GM23338 (cell line): ENCODE data around the gene TLR7. TPM values are rescaled to one million over a fixed set of nuclear protein-coding genes. Genes with fewer than 3 reads are reported as not detected.

Experiments used
- ATAC-seq: fragments of 200-7000 bp; cut with Tn5 transposase; 3 replicates; pipeline ENCODE4 v1.9.1; 2020
- DNase-seq: peaks from one replicate; pipeline ENCODE4 v3.0.0-alpha.2; 2015; ENCODE audit warnings: low spot score
- H2AFZ ChIP-seq: fragments of 200-600 bp; sonication (generic); 2 replicates; pipeline ENCODE4 v1.8.0; 2016; ENCODE audit warnings: antibody characterized with exemption, mild to moderate bottlenecking, moderate library complexity
- H3F3A ChIP-seq: fragments of 200-600 bp; sonication (generic); replicated peaks from 2 replicates; pipeline ENCODE4 v1.8.0; 2017; ENCODE audit warnings: antibody characterized with exemption, mixed run types, low read depth
- H3K27ac ChIP-seq: fragments of 200-600 bp; sonication (generic); 2 replicates; pipeline ENCODE4 v1.6.1; 2016; ENCODE audit warnings: low read depth
- H3K27me3 ChIP-seq: fragments of 200-600 bp; sonication (generic); 2 replicates; pipeline ENCODE4 v1.8.0; 2016; ENCODE audit warnings: mild to moderate bottlenecking, mixed run types, moderate library complexity; ENCODE audit not compliant: insufficient read depth
- H3K36me3 ChIP-seq: fragments of 200-600 bp; sonication (generic); 2 replicates; pipeline ENCODE4 v1.8.0; 2016; ENCODE audit warnings: mild to moderate bottlenecking; ENCODE audit not compliant: insufficient read depth
- H3K4me1 ChIP-seq: fragments of 200-600 bp; sonication (generic); 2 replicates; pipeline ENCODE4 v1.8.0; 2016; ENCODE audit warnings: mild to moderate bottlenecking, moderate library complexity; ENCODE audit not compliant: insufficient read depth
- H3K4me2 ChIP-seq: fragments of 200-600 bp; sonication (generic); 2 replicates; pipeline ENCODE4 v1.7.1; 2017; ENCODE audit warnings: mixed run types
- H3K4me3 ChIP-seq: fragments of 200-600 bp; sonication (generic); 2 replicates; pipeline ENCODE4 v1.6.1; 2016; ENCODE audit warnings: mixed run types
- H3K79me2 ChIP-seq: fragments of 200-600 bp; sonication (generic); replicated peaks from 2 replicates; pipeline ENCODE4 v1.8.0; 2017; ENCODE audit warnings: mild to moderate bottlenecking; ENCODE audit not compliant: insufficient read depth
- H3K9me2 ChIP-seq: fragments of 200-600 bp; sonication (generic); 2 replicates; pipeline ENCODE4 v1.8.0; 2017; ENCODE audit not compliant: insufficient read depth
- H4K20me1 ChIP-seq: fragments of 200-600 bp; sonication (generic); replicated peaks from 2 replicates; pipeline ENCODE4 v1.8.0; 2017; ENCODE audit warnings: mild to moderate bottlenecking; ENCODE audit not compliant: insufficient read depth
- H3K27ac Mint-ChIP-seq: 2 replicates; pipeline ENCODE4 v1.8.0; 2020; ENCODE audit warnings: inconsistent platforms, mild to moderate bottlenecking, moderate library complexity, mixed read lengths
- H3K27me3 Mint-ChIP-seq: 3 replicates; pipeline ENCODE4 v1.8.0; 2022; ENCODE audit warnings: low read depth, mild to moderate bottlenecking, moderate library complexity, mixed read lengths, inconsistent platforms; ENCODE audit not compliant: insufficient read depth, poor library complexity
- H3K36me3 Mint-ChIP-seq: 3 replicates; pipeline ENCODE4 v1.8.0; 2021; ENCODE audit warnings: low read depth, mild to moderate bottlenecking, inconsistent platforms, moderate library complexity, mixed read lengths
- H3K4me1 Mint-ChIP-seq: 3 replicates; pipeline ENCODE4 v1.8.0; 2020; ENCODE audit warnings: mild to moderate bottlenecking, inconsistent platforms, mixed read lengths
- H3K4me3 Mint-ChIP-seq: 3 replicates; pipeline ENCODE4 v1.8.0; 2021; ENCODE audit warnings: moderate library complexity, mild to moderate bottlenecking, inconsistent platforms, mixed read lengths
- H3K9me3 Mint-ChIP-seq: 3 replicates; pipeline ENCODE4 v1.8.0; 2020; ENCODE audit warnings: moderate library complexity, mild to moderate bottlenecking, inconsistent platforms, mixed read lengths
- CTCF ChIP-seq, 2 experiments: fragments of 200-600 bp in 1 of 2; sonication (generic) in 1 of 2; conservative IDR thresholded peaks; 2 replicates each; pipeline versions ENCODE4 v1.5.1 to v1.6.1; 2016 to 2017; ENCODE audit warnings: antibody characterized with exemption in 2 of 2, low read depth in 2 of 2, mild to moderate bottlenecking in 2 of 2, moderate library complexity in 1 of 2
- EZH2 ChIP-seq: fragments of 200-600 bp; sonication (generic); IDR thresholded peaks from one replicate; pipeline ENCODE4 v1.8.0; 2017; ENCODE audit warnings: antibody characterized with exemption, mild to moderate bottlenecking, low read depth; ENCODE audit not compliant: unreplicated experiment
- JUNB ChIP-seq: IDR thresholded peaks from one replicate; pipeline ENCODE4 v1.6.1; 2016; ENCODE audit warnings: antibody characterized with exemption; ENCODE audit not compliant: unreplicated experiment
- POLR2AphosphoS5 ChIP-seq: IDR thresholded peaks from 2 replicates; pipeline ENCODE4 v1.6.1; 2016; ENCODE audit warnings: antibody characterized with exemption, low read depth
- REST ChIP-seq: IDR thresholded peaks from one replicate; pipeline ENCODE4 v1.6.1; 2018; ENCODE audit warnings: antibody characterized with exemption; ENCODE audit not compliant: unreplicated experiment
- ZNF114 ChIP-seq: fragments of 250-450 bp; sonication (Bioruptor Pico); IDR thresholded peaks from 2 replicates; pipeline ENCODE4 v1.5.0; 2020; ENCODE audit warnings: mild to moderate bottlenecking, moderate library complexity
- ZNF462 ChIP-seq: fragments of 250-450 bp; sonication (Bioruptor Pico); IDR thresholded peaks from 2 replicates; pipeline ENCODE4 v1.5.0; 2020; ENCODE audit warnings: mild to moderate bottlenecking, moderate library complexity
- polyA plus RNA-seq: library from polyadenylated mRNA; unstranded; fragments of >200 nt; fragmentation: Nextera tagmentation; extraction: Ambion mirVana; gene quantifications from 2 replicates; pipeline ENCODE4 v1.2.1, GENCODE V29; 2016
- total RNA-seq: library from RNA; depleted of rRNA; stranded (reverse); fragments of >200 nt; shearing (Covaris generic); gene quantifications from 2 replicates; pipeline ENCODE4 v1.2.3, GENCODE V29; 2014

The TLR7 gene
- total and polyA plus RNA-seq, 2 experiments from 2014 or later, result not detected

GRCh38 chrX:12919051-12919450 lies 52.2 kb downstream of the TLR7 start (continued):
- TF ChIP-seq REST, result no peak
- no peak for TF ChIP-seq POLR2AphosphoS5
- no peak for TF ChIP-seq JUNB
- no peak for TF ChIP-seq CTCF (conservative IDR thresholded peaks at IDR 0.05; ENCODE audit: low read depth in 2 of 2)
- no peak for TF ChIP-seq ZNF114 (CRISPR knock-in tag)

- Histone ChIP-seq H3K4me3 (no peak overlapping the region), H2AFZ (no peak overlapping the region), H3F3A (no peaks in the 10 kb centered on the region), H3K79me2 (no peaks in the 10 kb centered on the region), H3K4me1 (no peaks in the 10 kb centered on the region), H3K9me2 (no peaks in the 10 kb centered on the region), H3K4me2 (no peak overlapping the region), H3K36me3 (no peaks in the 10 kb centered on the region), H3K27ac (no peak overlapping the region), H3K27me3 (no peaks in the 10 kb centered on the region), H4K20me1 (no peaks in the 10 kb centered on the region)
- Mint-ChIP-seq H3K27me3 (no peaks in the 10 kb centered on the region), H3K4me3 (no peak overlapping the region), H3K4me1 (0 out of 3 replicates have a peak, but pooled peaks cover 2% of the 10 kb centered on the region), H3K9me3 (no peaks in the 10 kb centered on the region), H3K27ac (no peak overlapping the region), H3K36me3 (no peaks in the 10 kb centered on the region)
- no peak for DNase-seq
- TF ChIP-seq ZNF462 (CRISPR knock-in tag), result no peak
- peak; percentile 52 for TF ChIP-seq REST
- TF ChIP-seq JUNB, result no peak
- no peak for TF ChIP-seq EZH2
- no peak for ATAC-seq
Observed at GRCh38 chrX:12919620-12920019, 52.7 kb downstream of the TLR7 start.
